Measurements from ENCODE around the gene GPRC5B. TPM values are rescaled to one million over a fixed set of nuclear protein-coding genes. Genes with fewer than 3 reads are reported as not detected.
A peak's percentile ranks its signal among the peaks of the same experiment; 100 is the strongest.

Gene GPRC5B
- total and polyA plus RNA-seq, 4 donors = 6.8 to 21.2 (median 9.5) TPM

DNA sequence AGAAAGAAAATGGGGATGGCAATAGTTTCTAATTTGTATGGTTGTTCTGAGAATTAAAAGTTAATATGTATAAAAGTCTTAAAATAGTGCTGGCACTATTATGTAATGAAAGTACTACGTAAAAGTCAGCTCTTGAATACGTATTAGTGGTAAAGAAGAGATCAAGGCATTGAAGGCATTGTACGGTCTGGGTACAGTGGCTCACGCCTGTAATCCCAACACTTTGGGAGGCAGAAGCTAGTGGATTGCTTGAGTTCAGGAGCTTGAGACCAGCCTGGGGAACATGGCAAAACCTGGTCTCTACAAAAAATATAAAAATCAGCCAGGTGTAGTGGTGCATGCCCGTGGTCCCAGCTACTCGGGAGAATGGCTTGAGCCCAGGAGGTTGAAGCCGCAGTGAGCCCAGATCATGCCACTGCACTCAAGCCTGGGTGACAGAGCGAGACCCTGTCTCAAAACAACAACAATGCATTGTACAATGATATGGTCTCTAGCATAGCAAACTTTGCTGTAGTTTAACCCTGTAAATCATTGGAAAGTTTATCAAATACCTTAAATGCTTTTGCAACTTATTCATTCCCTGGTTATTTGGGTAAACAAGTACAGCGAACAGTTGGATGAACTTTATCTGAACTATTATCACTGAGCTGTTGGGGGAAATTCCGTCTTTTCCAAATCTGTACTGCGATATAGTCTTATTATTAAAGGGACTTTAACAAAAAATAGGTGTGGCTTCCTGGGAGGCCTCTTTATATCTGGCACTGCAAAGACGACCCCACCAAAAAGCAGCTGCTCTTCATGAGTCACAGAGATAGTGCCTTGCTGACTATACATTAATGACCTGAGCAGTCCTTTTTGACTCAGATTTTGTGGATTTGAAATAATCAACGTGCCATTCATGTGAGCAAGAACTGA is 73.6 kb downstream of the GPRC5B start:
- peaks cover 0 to 3% (median 0%) of the 10 kb centered on the region in 4 donors for H3K36me3 ChIP-seq (ENCODE audit: control insufficient read depth in 4 of 4, insufficient read depth in 4 of 4, low read length in 4 of 4)
- H3K27ac ChIP-seq (ENCODE audit: low read depth in 1 of 2, low read length in 1 of 2) = peak overlapping the region in 1 of 2 donors; percentile 55
- TF ChIP-seq, protein P1, sequence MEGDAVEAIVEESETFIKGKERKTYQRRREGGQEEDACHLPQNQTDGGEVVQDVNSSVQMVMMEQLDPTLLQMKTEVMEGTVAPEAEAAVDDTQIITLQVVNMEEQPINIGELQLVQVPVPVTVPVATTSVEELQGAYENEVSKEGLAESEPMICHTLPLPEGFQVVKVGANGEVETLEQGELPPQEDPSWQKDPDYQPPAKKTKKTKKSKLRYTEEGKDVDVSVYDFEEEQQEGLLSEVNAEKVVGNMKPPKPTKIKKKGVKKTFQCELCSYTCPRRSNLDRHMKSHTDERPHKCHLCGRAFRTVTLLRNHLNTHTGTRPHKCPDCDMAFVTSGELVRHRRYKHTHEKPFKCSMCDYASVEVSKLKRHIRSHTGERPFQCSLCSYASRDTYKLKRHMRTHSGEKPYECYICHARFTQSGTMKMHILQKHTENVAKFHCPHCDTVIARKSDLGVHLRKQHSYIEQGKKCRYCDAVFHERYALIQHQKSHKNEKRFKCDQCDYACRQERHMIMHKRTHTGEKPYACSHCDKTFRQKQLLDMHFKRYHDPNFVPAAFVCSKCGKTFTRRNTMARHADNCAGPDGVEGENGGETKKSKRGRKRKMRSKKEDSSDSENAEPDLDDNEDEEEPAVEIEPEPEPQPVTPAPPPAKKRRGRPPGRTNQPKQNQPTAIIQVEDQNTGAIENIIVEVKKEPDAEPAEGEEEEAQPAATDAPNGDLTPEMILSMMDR (IDR thresholded peaks at IDR 0.05; ENCODE audit: control extremely low read depth, extremely low read depth) = no peak
- H3K4me1 ChIP-seq (ENCODE audit: control insufficient read depth in 5 of 5, insufficient read depth in 5 of 5, low read length in 5 of 5) = peaks cover 0 to 9% (median 4%) of the 10 kb centered on the region in 5 donors
- peak; percentile 6 for ATAC-seq (ENCODE audit: insufficient read depth, low FRiP score)
- DNase-seq = peak in 2 of 3 donors; percentile 49 to 68
- no peak overlapping the region for H3K9ac ChIP-seq (ENCODE audit: insufficient read depth in 1 of 2, low read length in 2 of 2)
- no peaks in the 10 kb centered on the region for H3K27me3 ChIP-seq (ENCODE audit: control insufficient read depth in 3 of 3, insufficient read depth in 3 of 3, low read length in 2 of 3)
- H3K9me3 ChIP-seq (ENCODE audit: control insufficient read depth in 4 of 4, insufficient read depth in 3 of 4, low read length in 3 of 4) = peaks cover 0 to 4% (median under 1%) of the 10 kb centered on the region in 4 donors
- 78 to 82% methylated on average over 13 of the region's 13 CpGs for WGBS, 2 donors
- no peak overlapping the region for H3K4me3 ChIP-seq

DNA sequence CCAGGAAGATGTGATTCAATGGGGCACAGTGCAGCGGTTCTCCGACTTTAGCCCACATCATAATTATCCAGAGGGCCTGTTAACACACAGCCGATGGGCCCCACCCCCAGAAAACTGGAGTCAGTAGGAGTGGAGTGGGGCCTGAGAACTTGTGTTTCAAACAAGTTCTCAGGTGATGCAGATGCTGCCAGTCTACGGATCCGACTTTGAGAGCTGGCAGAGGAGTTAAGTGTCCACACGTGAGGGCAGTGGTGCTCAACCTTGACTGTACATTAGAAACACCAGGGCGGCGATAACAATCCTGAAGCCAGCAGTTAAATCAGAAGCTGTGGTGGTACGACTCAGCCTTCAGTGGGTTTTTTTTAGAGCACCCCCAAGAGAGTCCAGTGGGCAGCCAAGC is 75.0 kb downstream of the GPRC5B start:
- H3K36me3 ChIP-seq (ENCODE audit: control insufficient read depth in 4 of 4, insufficient read depth in 4 of 4, low read length in 4 of 4) = peaks cover 0 to 3% (median 0%) of the 10 kb centered on the region in 4 donors
- H3K9ac ChIP-seq (ENCODE audit: insufficient read depth in 1 of 2, low read length in 2 of 2) = no peak overlapping the region
- ATAC-seq (ENCODE audit: insufficient read depth, low FRiP score) = no peak
- no peak overlapping the region for H3K4me3 ChIP-seq
- 85 to 90% methylated on average over 9 of the region's 9 CpGs for WGBS, 2 donors
- DNase-seq = no peak
- peaks cover 0 to 8% (median 2%) of the 10 kb centered on the region in 4 donors for H3K9me3 ChIP-seq (ENCODE audit: control insufficient read depth in 4 of 4, insufficient read depth in 3 of 4, low read length in 3 of 4)
- H3K27me3 ChIP-seq (ENCODE audit: control insufficient read depth in 3 of 3, insufficient read depth in 3 of 3, low read length in 2 of 3) = no peaks in the 10 kb centered on the region
- peaks cover 0 to 14% (median 4%) of the 10 kb centered on the region in 5 donors for H3K4me1 ChIP-seq (ENCODE audit: control insufficient read depth in 5 of 5, insufficient read depth in 5 of 5, low read length in 5 of 5)
- no peak overlapping the region for H3K27ac ChIP-seq (ENCODE audit: low read depth in 1 of 2, low read length in 1 of 2)
- TF ChIP-seq, protein P1 (IDR thresholded peaks at IDR 0.05; ENCODE audit: control extremely low read depth, extremely low read depth) = no peak

DNA sequence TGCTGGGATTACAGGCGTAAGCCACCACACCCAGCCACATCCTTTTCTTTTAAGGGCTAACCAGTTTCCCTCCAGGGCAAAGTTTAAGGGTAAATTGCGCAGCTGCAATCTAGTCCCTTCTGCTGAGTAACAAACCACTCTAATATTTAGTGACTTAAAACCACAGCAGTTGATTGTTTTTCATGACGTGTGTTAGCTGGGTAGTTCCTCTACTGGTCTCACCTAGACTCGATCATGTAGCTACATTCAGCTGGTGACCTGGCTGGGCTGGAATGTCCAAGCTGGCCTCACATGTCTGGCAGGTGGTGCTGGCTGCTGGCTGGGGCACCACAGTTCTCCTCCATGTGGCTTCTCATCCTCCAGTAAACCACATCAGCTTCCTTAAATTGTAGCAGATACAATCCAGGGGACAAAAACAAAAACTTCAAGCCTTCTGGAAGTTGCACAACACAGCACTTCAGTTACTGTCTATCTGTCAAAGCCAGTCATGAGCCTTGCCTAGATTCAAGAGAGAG is 75.5 kb downstream of the GPRC5B start:
- peaks cover 0 to 15% (median 4%) of the 10 kb centered on the region in 5 donors for H3K4me1 ChIP-seq (ENCODE audit: control insufficient read depth in 5 of 5, insufficient read depth in 5 of 5, low read length in 5 of 5)
- H3K27ac ChIP-seq (ENCODE audit: low read depth in 1 of 2, low read length in 1 of 2) = no peak overlapping the region
- ATAC-seq (ENCODE audit: insufficient read depth, low FRiP score) (no peak), DNase-seq (no peak)
- H3K36me3 ChIP-seq (ENCODE audit: control insufficient read depth in 4 of 4, insufficient read depth in 4 of 4, low read length in 4 of 4) = peaks cover 0 to 3% (median 0%) of the 10 kb centered on the region in 4 donors
- H3K9ac ChIP-seq (ENCODE audit: insufficient read depth in 1 of 2, low read length in 2 of 2) = no peak overlapping the region
- no peaks in the 10 kb centered on the region for H3K27me3 ChIP-seq (ENCODE audit: control insufficient read depth in 3 of 3, insufficient read depth in 3 of 3, low read length in 2 of 3)
- TF ChIP-seq, protein P1 (IDR thresholded peaks at IDR 0.05; ENCODE audit: control extremely low read depth, extremely low read depth) = no peak
- WGBS, 2 donors = 26 to 67% methylated on average over 4 of the region's 4 CpGs
- H3K4me3 ChIP-seq = no peak overlapping the region
- peaks cover 0 to 8% (median 2%) of the 10 kb centered on the region in 4 donors for H3K9me3 ChIP-seq (ENCODE audit: control insufficient read depth in 4 of 4, insufficient read depth in 3 of 4, low read length in 3 of 4)

All from lung (tissue), 12 donors.